Measurements from ENCODE around the gene BLOC1S3.

Gene BLOC1S3

GRCh38 chr19:45162608-45163143, 15.9 kb upstream of the BLOC1S3 start:
- H3K4me1 ChIP-seq (ENCODE audit: control insufficient read depth in 1 of 2, insufficient read depth in 2 of 2, low read length in 2 of 2) = peaks cover 11 to 27% of the 10 kb centered on the region in 2 donors
- H3K27ac ChIP-seq (ENCODE audit: low read depth, low read length) = no peak overlapping the region
- no peaks in the 10 kb centered on the region for H3K36me3 ChIP-seq (ENCODE audit: control insufficient read depth in 1 of 2, insufficient read depth in 2 of 2, low read length in 2 of 2)
- no peaks in the 10 kb centered on the region for H3K9me3 ChIP-seq (ENCODE audit: control insufficient read depth in 1 of 2, low read length in 2 of 2)
- H3K4me3 ChIP-seq (ENCODE audit: low read depth in 1 of 2, low read length in 2 of 2) = no peak overlapping the region
- peaks cover 17 to 22% of the 10 kb centered on the region in 2 donors for H3K27me3 ChIP-seq (ENCODE audit: control insufficient read depth in 1 of 2, insufficient read depth in 2 of 2, low read length in 2 of 2)
- no peak overlapping the region for H3K9ac ChIP-seq (ENCODE audit: low read depth in 1 of 2, low read length in 2 of 2)

GRCh38 chr19:45163156-45163555, 15.4 kb upstream of the BLOC1S3 start:
- Histone ChIP-seq H3K9ac (ENCODE audit: low read depth in 1 of 2, low read length in 2 of 2) (no peak overlapping the region), H3K4me1 (ENCODE audit: control insufficient read depth in 1 of 2, insufficient read depth in 2 of 2, low read length in 2 of 2) (peaks cover 10 to 24% of the 10 kb centered on the region in 2 donors), H3K4me3 (ENCODE audit: low read depth in 1 of 2, low read length in 2 of 2) (no peak overlapping the region), H3K36me3 (ENCODE audit: control insufficient read depth in 1 of 2, insufficient read depth in 2 of 2, low read length in 2 of 2) (no peaks in the 10 kb centered on the region), H3K27ac (ENCODE audit: low read depth, low read length) (no peak overlapping the region), H3K9me3 (ENCODE audit: control insufficient read depth in 1 of 2, low read length in 2 of 2) (no peaks in the 10 kb centered on the region), H3K27me3 (ENCODE audit: control insufficient read depth in 1 of 2, insufficient read depth in 2 of 2, low read length in 2 of 2) (peaks cover 17 to 22% of the 10 kb centered on the region in 2 donors)

GRCh38 chr19:45163751-45164460, 14.7 kb upstream of the BLOC1S3 start:
- Histone ChIP-seq H3K27ac (ENCODE audit: low read depth, low read length) (no peak overlapping the region), H3K9me3 (ENCODE audit: control insufficient read depth in 1 of 2, low read length in 2 of 2) (no peaks in the 10 kb centered on the region), H3K4me1 (ENCODE audit: control insufficient read depth in 1 of 2, insufficient read depth in 2 of 2, low read length in 2 of 2) (peaks cover 8 to 19% of the 10 kb centered on the region in 2 donors), H3K27me3 (ENCODE audit: control insufficient read depth in 1 of 2, insufficient read depth in 2 of 2, low read length in 2 of 2) (peaks cover 17% of the 10 kb centered on the region in 2 donors), H3K36me3 (ENCODE audit: control insufficient read depth in 1 of 2, insufficient read depth in 2 of 2, low read length in 2 of 2) (no peaks in the 10 kb centered on the region), H3K4me3 (ENCODE audit: low read depth in 1 of 2, low read length in 2 of 2) (no peak overlapping the region), H3K9ac (ENCODE audit: low read depth in 1 of 2, low read length in 2 of 2) (no peak overlapping the region)

- Histone ChIP-seq H3K27ac (ENCODE audit: low read depth, low read length) (no peak overlapping the region), H3K27me3 (ENCODE audit: control insufficient read depth in 1 of 2, insufficient read depth in 2 of 2, low read length in 2 of 2) (peaks cover 17% of the 10 kb centered on the region in 2 donors), H3K36me3 (ENCODE audit: control insufficient read depth in 1 of 2, insufficient read depth in 2 of 2, low read length in 2 of 2) (no peaks in the 10 kb centered on the region), H3K9ac (ENCODE audit: low read depth in 1 of 2, low read length in 2 of 2) (no peak overlapping the region), H3K9me3 (ENCODE audit: control insufficient read depth in 1 of 2, low read length in 2 of 2) (no peaks in the 10 kb centered on the region), H3K4me3 (ENCODE audit: low read depth in 1 of 2, low read length in 2 of 2) (no peak overlapping the region), H3K4me1 (ENCODE audit: control insufficient read depth in 1 of 2, insufficient read depth in 2 of 2, low read length in 2 of 2) (peaks cover 10 to 19% of the 10 kb centered on the region in 2 donors)
Observed at GRCh38 chr19:45164577-45165335, 13.8 kb upstream of the BLOC1S3 start.

GRCh38 chr19:45166723-45167252, 11.8 kb upstream of the BLOC1S3 start:
- H3K27ac ChIP-seq (ENCODE audit: low read depth, low read length) = no peak overlapping the region

GRCh38 chr19:45168767-45169351, 9.7 kb upstream of the BLOC1S3 start:
- no peak overlapping the region for H3K4me3 ChIP-seq (ENCODE audit: low read depth in 1 of 2, low read length in 2 of 2)
- no peak overlapping the region for H3K9ac ChIP-seq (ENCODE audit: low read depth in 1 of 2, low read length in 2 of 2)
- H3K4me1 ChIP-seq (ENCODE audit: control insufficient read depth in 1 of 2, insufficient read depth in 2 of 2, low read length in 2 of 2) = peaks cover 24 to 26% of the 10 kb centered on the region in 2 donors
- no peaks in the 10 kb centered on the region for H3K9me3 ChIP-seq (ENCODE audit: control insufficient read depth in 1 of 2, low read length in 2 of 2)
- no peaks in the 10 kb centered on the region for H3K27me3 ChIP-seq (ENCODE audit: control insufficient read depth in 1 of 2, insufficient read depth in 2 of 2, low read length in 2 of 2)
- H3K27ac ChIP-seq (ENCODE audit: low read depth, low read length) = no peak overlapping the region
- no peaks in the 10 kb centered on the region for H3K36me3 ChIP-seq (ENCODE audit: control insufficient read depth in 1 of 2, insufficient read depth in 2 of 2, low read length in 2 of 2)

More at GRCh38 chr19:45166723-45167252, 11.8 kb upstream of the BLOC1S3 start:
- H3K9ac ChIP-seq (ENCODE audit: low read depth in 1 of 2, low read length in 2 of 2) = no peak overlapping the region
- H3K9me3 ChIP-seq (ENCODE audit: control insufficient read depth in 1 of 2, low read length in 2 of 2) = no peaks in the 10 kb centered on the region
- peaks cover 17 to 21% of the 10 kb centered on the region in 2 donors for H3K4me1 ChIP-seq (ENCODE audit: control insufficient read depth in 1 of 2, insufficient read depth in 2 of 2, low read length in 2 of 2)
- no peak overlapping the region for H3K4me3 ChIP-seq (ENCODE audit: low read depth in 1 of 2, low read length in 2 of 2)
- H3K27me3 ChIP-seq (ENCODE audit: control insufficient read depth in 1 of 2, insufficient read depth in 2 of 2, low read length in 2 of 2) = peaks cover 0 to under 1% of the 10 kb centered on the region in 2 donors
- H3K36me3 ChIP-seq (ENCODE audit: control insufficient read depth in 1 of 2, insufficient read depth in 2 of 2, low read length in 2 of 2) = no peaks in the 10 kb centered on the region

GRCh38 chr19:45169602-45170001, 9.0 kb upstream of the BLOC1S3 start:
- Histone ChIP-seq H3K9me3 (ENCODE audit: control insufficient read depth in 1 of 2, low read length in 2 of 2) (no peaks in the 10 kb centered on the region), H3K36me3 (ENCODE audit: control insufficient read depth in 1 of 2, insufficient read depth in 2 of 2, low read length in 2 of 2) (no peaks in the 10 kb centered on the region), H3K27ac (ENCODE audit: low read depth, low read length) (no peak overlapping the region), H3K4me3 (ENCODE audit: low read depth in 1 of 2, low read length in 2 of 2) (no peak overlapping the region), H3K27me3 (ENCODE audit: control insufficient read depth in 1 of 2, insufficient read depth in 2 of 2, low read length in 2 of 2) (no peaks in the 10 kb centered on the region), H3K9ac (ENCODE audit: low read depth in 1 of 2, low read length in 2 of 2) (no peak overlapping the region), H3K4me1 (ENCODE audit: control insufficient read depth in 1 of 2, insufficient read depth in 2 of 2, low read length in 2 of 2) (peaks cover 19 to 21% of the 10 kb centered on the region in 2 donors)

- H3K9me3 ChIP-seq (ENCODE audit: control insufficient read depth in 1 of 2, low read length in 2 of 2) = no peaks in the 10 kb centered on the region
- peaks cover 15 to 19% of the 10 kb centered on the region in 2 donors for H3K4me1 ChIP-seq (ENCODE audit: control insufficient read depth in 1 of 2, insufficient read depth in 2 of 2, low read length in 2 of 2)
- H3K9ac ChIP-seq (ENCODE audit: low read depth in 1 of 2, low read length in 2 of 2) = peak overlapping the region in 1 of 2 donors; percentile 6
- no peak overlapping the region for H3K4me3 ChIP-seq (ENCODE audit: low read depth in 1 of 2, low read length in 2 of 2)
- no peaks in the 10 kb centered on the region for H3K27me3 ChIP-seq (ENCODE audit: control insufficient read depth in 1 of 2, insufficient read depth in 2 of 2, low read length in 2 of 2)
- H3K27ac ChIP-seq (ENCODE audit: low read depth, low read length) = no peak overlapping the region
- no peaks in the 10 kb centered on the region for H3K36me3 ChIP-seq (ENCODE audit: control insufficient read depth in 1 of 2, insufficient read depth in 2 of 2, low read length in 2 of 2)
Observed at GRCh38 chr19:45170146-45171106, 8.2 kb upstream of the BLOC1S3 start.

- no peaks in the 10 kb centered on the region for H3K27me3 ChIP-seq (ENCODE audit: control insufficient read depth in 1 of 2, insufficient read depth in 2 of 2, low read length in 2 of 2)
- H3K4me3 ChIP-seq (ENCODE audit: low read depth in 1 of 2, low read length in 2 of 2) = no peak overlapping the region
- no peaks in the 10 kb centered on the region for H3K36me3 ChIP-seq (ENCODE audit: control insufficient read depth in 1 of 2, insufficient read depth in 2 of 2, low read length in 2 of 2)
- H3K27ac ChIP-seq (ENCODE audit: low read depth, low read length) = no peak overlapping the region
- H3K9me3 ChIP-seq (ENCODE audit: control insufficient read depth in 1 of 2, low read length in 2 of 2) = no peaks in the 10 kb centered on the region
- peaks cover 15 to 19% of the 10 kb centered on the region in 2 donors for H3K4me1 ChIP-seq (ENCODE audit: control insufficient read depth in 1 of 2, insufficient read depth in 2 of 2, low read length in 2 of 2)
- H3K9ac ChIP-seq (ENCODE audit: low read depth in 1 of 2, low read length in 2 of 2) = no peak overlapping the region
Observed at GRCh38 chr19:45171211-45171623, 7.4 kb upstream of the BLOC1S3 start.

Measured in duodenal mucosa (tissue), 2 donors.